CD4-positive, alpha-beta T cell treated with Interleukin-17A for 4 hours (primary cell): ENCODE measurements around the gene SERPINB5.

ENCODE experiments used
- DNase-seq: peaks from one replicate; pipeline ENCODE4 v3.0.0-alpha.2; 2020; ENCODE audit warnings: mixed read lengths

The SERPINB5 gene

DNA sequence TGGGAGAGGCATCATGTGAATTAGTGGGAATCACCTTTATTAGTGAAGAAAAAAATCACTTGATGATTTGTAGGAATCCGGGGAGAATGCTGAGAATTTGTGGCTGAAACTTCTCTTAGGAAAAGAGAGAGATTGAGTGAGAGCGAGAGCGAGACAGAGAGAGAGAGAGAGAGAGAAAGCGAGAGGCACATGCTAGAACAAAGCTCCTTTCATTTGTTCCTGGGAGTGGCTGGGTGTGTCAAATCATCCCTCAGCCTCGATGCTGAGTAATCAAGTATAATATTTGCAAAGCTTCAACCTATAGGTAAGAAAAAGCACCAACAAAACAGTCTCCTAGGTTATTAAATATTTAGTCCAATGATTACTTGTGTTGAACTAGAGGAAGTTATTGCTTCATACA lies 4.4 kb upstream of the SERPINB5 start:
- DNase-seq, result no peak

DNA sequence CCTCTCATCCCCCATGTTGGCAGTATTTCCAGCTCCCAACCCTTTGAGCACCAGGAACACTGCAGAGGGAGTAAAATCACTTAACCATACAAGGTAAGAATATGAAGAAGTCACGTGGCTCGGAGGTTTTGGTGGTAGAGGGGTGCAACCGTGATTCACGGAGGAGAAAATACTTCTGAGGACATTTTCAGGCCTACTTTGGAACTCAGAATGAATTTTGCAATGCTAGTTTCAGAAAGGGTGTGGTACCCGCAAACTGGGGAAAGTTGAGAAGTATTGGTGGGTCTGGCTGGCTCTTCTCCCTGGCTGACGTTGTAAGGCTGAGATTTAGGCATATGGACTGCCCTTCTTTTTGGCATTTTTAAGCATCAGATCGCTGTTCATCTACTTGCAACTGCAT lies 442 bp downstream of the SERPINB5 start:
- DNase-seq, result no peak

DNA sequence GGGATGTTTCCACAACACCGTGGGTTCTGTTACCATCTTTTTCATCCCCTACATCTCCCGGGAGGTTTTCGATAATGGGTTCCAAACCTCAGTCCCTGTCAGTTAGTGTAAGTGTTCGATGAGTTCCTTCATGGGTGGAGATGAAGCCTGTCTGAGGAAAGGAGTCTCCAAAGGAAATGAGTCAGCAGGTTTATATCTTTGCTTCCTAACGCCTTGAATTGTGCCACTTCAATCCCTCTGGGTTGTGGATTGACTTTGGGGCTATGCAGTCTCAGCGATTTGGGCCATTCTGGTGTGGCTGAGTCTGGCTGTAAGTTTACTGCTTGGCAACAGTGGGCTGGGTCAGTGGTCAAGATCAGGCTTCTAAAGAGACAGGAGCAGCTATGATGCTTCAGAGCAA lies 1.2 kb downstream of the SERPINB5 start:
- DNase-seq, result no peak

DNA sequence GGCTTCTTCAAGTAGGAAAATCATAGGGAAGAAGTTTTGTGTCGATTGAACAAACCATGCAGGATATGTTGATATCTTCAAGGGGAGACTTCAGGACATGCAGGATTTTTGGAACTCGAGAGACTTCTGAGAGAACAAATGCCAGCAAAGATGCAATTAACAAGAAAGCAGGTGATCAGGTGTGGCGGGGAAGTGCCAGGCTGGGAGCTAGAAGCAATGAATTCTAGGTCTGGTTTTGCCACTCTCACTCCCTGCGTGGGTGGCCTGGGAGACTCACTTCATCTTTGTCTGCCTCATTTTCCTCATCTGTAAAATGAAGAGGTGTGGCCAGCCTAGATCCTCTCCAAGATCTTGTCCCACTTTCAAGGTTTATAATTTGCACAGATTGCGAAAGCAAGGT lies 3.1 kb downstream of the SERPINB5 start:
- DNase-seq, result no peak

GRCh38 chr18:63480476-63480875 lies 3.7 kb downstream of the SERPINB5 start:
- DNase-seq, result no peak

GRCh38 chr18:63480915-63481314 lies 4.2 kb downstream of the SERPINB5 start:
- no peak for DNase-seq

DNA sequence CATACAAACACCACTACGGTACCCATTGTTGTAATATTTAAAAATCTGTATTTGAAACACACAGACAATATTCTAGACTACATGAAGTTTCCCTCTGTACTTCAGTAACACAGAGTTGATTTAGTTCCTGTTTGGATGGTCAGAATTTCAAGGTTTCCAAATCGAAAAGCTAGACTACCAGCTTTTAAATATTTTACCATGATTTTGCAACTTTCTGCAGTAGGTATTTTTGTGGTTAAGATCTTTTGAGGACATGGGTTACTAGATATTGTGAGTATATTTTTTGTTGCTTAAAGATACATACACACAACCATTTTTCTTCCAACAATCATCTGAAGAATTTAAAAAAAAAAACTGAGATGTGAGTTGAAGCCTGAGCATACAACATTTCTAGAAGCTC lies 10.9 kb downstream of the SERPINB5 start:
- DNase-seq, result no peak

GRCh38 chr18:63488160-63488559 lies 11.4 kb downstream of the SERPINB5 start:
- no peak for DNase-seq

DNA sequence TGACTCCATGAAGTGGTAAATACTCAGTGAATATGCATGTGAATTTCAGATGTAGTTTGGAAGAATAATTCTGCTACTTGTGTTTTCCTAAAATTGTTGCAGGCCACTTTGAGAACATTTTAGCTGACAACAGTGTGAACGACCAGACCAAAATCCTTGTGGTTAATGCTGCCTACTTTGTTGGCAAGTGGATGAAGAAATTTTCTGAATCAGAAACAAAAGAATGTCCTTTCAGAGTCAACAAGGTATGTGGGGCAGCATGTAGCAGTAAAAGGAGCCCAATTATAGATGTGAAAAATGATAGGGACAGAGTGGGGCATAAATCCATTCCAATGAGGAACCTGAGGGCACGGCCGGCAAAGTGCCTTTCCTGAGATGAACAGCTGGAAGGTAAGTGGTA lies 16.1 kb downstream of the SERPINB5 start:
- no peak for DNase-seq

DNA sequence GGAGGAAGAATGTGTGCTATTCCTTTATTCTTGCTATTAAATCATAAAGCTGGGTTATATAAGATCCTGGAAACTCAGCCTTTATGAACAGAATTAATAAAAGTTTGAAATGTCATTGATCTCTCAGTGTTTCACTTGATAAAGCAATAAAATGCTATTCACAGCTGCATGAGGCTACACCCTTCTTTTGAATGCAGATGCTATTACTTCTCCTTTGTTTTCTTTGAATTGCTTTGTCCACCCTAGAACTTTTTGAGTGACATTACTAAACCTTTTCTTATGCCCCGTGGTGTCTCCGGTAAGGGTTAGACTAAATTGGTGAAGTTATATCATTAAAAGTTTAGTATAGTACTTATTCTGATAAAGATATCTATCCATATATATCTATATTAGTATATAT lies 18.9 kb downstream of the SERPINB5 start:
- DNase-seq, result no peak

DNA sequence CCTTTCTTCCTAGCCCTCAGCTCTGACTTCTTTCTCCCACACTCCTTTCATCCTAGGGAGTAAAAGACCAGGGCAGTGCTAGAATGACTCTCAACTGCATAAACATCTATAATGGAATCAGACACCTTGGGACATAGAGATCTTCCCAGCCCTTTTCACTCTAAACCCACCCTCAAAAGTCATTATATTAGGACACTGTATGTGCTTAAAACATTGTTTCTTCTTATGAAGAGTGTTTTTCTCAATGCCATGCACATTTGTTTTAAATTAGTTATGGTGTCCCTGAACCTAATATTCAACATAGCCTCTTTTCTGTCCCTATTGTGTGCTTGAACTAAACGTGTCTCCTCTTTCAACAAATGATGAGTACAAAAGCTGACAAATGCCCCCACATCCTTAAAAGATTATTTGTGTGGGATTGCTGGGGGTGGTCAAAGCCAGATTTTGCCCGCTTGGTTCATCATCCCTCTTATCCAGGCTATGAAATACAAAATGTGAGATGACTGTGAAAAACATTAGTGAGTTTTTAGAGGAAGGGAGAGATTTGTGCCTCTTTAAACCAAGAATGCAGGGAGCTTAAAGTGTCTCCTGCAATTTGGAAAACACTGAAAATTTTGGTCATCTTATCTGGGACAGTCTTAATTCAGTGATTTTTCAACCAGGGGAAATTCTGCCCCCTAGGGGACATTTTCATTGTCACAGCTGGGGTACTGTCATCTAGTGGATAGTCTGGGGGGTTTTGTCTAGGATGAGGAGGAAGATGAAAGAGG lies 29.0 kb downstream of the SERPINB5 start:
- peak; percentile 7 for DNase-seq

GRCh38 chr18:63506336-63506646 lies 29.5 kb downstream of the SERPINB5 start:
- no peak for DNase-seq

DNA sequence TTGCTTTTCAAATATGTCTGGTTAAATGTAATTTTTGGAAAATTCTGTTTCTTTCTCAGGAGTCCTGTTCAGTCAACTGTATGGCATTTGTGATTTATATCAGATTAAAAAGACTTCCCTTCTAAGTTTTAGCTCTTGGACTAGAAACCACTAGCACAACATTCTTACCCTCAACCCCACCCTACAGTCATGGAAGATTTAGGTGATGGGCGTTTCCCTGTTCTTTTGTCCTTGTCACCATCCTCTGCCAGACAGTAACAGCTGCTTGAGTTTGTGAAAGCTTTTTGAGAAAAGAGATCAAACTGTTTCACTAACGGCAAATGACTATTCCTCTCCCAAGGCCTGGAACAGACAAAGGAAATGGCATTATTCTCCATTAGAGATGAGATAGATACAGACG lies 31.8 kb downstream of the SERPINB5 start:
- no peak for DNase-seq

DNA sequence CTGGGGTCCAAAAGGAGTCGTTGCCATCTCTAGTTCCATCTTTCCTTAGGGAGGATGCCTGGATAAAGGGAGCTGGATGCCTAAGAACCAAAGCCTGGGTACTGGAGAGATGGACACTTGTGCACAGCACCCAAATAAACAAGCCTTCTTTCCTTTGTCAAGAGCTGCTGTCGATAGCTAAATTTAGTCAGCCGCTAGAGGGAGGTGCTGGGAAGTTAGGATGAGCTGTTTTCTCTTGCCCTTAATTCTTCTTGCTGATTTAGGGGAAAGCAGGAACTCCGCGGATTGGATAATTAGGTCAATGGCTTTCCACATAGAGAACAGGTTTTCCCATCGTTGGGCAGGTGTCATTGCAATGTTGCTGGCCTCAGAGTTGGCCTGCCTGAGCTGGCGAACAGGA lies 34.5 kb downstream of the SERPINB5 start:
- no peak for DNase-seq

GRCh38 chr18:63514326-63514725 lies 37.6 kb downstream of the SERPINB5 start:
- no peak for DNase-seq

DNA sequence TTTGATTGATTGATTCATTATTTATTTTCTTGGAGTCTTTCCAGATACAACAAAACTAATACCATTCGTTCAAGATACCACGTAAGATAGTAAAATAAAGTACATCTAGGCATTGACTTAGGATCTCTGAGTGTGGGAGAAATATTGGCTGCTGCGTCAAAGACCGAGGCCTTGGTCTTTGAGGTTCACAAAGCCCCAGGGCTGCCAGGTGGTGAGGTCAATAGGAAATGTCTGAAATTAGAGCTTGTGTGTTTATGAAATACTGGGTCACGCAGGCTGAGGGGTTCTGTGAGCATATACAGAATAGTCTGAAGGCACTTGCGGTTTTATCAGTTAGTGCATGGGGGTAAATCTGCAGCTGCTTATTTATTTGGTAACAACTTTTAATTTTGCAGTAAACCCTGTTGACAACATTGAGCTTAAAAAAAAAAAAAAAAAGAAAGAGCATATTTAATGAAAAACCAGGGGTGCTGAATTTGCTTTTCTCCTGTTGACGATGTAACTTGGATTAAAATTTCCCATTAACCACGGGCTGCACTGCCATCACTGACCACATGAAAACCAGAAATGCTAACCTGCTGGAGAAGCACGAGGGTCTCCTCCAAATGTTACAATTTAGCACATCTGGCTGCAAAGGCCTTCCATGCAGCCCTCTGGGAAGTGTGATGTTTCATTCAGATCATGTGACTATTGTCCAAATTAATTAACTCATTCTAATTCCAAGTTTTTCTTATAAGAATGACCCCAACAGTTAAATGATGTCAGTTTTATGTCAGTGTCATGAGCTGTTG lies 38.3 kb downstream of the SERPINB5 start:
- DNase-seq, result no peak

DNA sequence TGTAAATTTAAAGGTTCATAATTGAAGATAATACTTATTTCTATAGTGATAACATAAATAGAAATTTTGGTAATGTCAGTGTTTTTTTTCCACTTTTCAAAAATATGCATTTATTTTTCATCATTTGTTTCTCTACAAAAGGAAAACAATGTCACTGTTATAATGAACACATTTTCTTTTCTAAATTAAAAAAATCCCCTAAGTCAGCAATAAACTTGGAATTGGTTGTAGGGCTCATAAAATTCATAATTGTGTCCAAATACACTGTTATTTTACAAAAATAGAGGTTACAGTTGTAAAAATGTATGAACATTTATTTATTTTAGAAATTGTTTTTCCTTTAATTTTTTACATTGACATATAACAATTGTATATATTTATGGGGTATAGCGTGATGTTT lies 39.0 kb downstream of the SERPINB5 start:
- DNase-seq, result no peak

- peak; percentile 48 for DNase-seq
These were observed 41.6 kb downstream of the SERPINB5 start for GRCh38 chr18:63518178-63519012.

- DNase-seq, result no peak
These were observed 43.4 kb downstream of the SERPINB5 start for GRCh38 chr18:63520053-63520685.

DNA sequence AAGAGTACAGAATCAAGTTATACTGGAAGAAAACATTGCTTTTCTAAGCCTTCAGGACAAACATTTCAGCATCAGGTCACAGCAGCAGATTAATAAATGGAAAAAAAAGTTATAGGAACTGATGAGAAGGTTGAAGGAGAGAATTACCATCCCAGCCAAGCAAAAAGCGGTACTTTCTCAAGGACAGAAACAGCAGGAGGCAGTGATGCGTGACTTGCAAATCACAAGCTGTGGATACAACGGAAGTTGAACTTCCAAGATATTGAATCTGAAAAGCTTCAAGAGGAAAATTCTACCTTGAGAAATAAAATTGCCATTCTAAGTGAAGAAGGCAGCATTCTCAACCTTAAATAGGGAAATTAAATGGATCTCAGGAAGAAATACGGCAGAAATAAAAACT lies 46.9 kb downstream of the SERPINB5 start:
- no peak for DNase-seq

- no peak for DNase-seq
These were observed 50.5 kb downstream of the SERPINB5 start for GRCh38 chr18:63527251-63527650.

- no peak for DNase-seq
These were observed 52.2 kb downstream of the SERPINB5 start for GRCh38 chr18:63528863-63529492.

DNA sequence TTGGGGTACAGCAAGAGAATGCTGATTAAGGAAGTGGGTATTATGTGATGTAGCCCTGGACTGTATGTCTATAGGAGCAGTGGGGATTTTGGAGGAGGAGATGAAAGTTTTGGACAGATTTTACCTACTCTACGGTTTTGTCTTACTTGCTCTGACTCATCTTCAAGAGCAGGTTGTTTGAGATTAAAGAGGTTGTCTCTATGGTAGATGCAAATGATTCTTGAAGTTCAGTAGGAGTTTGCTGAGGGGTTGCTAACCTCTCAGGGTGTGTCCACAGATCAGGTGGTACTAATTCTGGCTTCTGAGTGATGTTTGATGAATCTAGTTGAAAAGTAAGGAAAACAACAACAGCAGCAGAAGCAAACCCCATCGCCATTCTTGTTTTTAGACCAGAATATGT lies 55.7 kb downstream of the SERPINB5 start:
- no peak for DNase-seq
